GM18519 (cell line): ENCODE data around the gene KIT.
"Not testable (repeated sequence)": the region's sequence is repeated elsewhere in the genome, so short reads cannot be mapped to it uniquely, and the experiment has no call there.

Experiments
- ATAC-seq: cut with Tn5 transposase; IDR thresholded peaks from one replicate; pipeline ENCODE4 v1.9.1; 2021; ENCODE audit warnings: mild to moderate bottlenecking, moderate library complexity; ENCODE audit not compliant: unreplicated experiment, low FRiP score

KIT gene

DNA sequence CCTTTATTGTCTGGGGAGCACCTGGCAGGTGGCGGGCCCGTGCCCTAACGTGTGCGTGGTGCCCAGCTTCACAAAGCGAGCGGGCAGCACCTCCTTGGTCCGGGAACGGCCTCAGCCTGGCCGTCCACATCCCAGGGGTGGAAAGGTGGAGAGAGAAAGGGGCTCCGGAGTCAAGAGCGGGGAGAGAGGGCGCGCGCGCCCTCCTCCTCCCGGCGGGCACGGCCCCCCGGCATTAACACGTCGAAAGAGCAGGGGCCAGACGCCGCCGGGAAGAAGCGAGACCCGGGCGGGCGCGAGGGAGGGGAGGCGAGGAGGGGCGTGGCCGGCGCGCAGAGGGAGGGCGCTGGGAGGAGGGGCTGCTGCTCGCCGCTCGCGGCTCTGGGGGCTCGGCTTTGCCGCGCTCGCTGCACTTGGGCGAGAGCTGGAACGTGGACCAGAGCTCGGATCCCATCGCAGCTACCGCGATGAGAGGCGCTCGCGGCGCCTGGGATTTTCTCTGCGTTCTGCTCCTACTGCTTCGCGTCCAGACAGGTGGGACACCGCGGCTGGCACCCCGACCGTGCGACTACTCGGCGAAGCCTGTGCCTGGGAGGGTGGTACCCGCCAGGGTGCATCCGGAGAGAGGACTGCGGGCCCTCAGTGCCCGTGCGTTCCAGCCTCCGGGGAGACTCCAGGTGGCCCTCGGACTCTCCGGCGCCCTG is at the start of gene KIT:
KIT (plus strand) TSS at position 407 of the 701 bp plus-strand sequence; CDS start at position 465, 58 bp downstream.
- no peak for ATAC-seq

- ATAC-seq, result no peak
Measured at GRCh38 chr4:54609310-54609709, 48.4 kb upstream of the KIT start.

DNA sequence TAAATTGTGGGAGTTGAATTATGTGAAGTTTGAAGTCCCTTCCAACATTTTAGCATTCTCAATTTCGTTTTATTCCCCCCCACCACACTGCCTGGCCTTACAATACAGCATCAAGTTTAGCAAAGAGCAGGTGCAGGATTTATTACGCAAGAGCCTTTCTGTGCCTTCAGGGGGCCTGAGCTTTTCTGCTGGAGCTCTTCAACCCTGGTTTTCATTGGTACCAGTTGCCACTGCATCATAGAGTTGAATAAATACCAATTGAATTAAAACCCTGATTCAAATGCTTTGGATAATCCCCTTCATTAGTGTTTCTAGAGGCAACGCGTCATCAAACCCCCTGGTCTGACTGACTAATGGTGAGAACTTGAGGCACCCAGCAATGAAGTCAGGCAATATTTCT is 43.6 kb upstream of the KIT start:
- no peak for ATAC-seq

- ATAC-seq, result no peak
Measured at GRCh38 chr4:54620773-54621172, 37.0 kb upstream of the KIT start.

DNA sequence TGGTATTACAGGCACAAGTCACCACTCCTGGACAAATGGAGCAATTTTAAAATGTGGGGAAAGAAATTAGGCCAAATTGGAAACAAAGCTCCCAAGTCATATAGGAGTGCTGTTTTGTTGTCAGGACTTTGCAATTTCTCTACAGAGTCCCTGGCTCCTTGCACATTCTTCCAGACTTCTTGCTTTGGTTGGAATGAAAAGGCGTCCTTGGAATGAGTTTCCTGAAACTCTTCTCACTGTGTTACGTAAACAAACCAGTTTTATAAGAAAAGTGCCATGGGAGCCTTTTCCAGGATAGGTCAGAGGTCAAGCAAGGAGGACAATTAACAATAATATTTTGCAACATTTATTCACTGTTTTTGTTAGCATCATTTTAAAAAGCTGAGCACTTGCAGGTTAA is 32.4 kb upstream of the KIT start:
- no peak for ATAC-seq

DNA sequence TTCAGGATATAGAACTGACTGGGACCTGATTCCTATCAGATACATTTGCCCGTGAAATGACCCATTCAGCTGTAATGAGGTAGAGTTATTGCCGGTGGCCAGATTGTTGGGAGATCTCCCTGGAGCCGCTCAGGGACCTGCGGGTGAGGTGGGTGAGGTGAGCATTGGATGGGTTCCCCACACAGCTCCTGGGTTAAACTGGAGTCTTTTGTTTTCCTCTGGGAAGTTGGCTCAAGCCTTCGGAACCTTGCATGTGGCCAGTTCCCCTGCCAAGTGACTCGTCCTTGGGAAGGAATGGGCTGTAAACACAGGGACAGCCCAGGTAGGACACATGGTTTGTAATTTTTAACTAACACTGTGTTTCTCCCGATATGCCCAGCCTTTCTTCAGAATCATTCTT is 31.6 kb upstream of the KIT start:
- ATAC-seq, result no peak

- ATAC-seq, result no peak
Measured at GRCh38 chr4:54632537-54632936, 25.2 kb upstream of the KIT start.

DNA sequence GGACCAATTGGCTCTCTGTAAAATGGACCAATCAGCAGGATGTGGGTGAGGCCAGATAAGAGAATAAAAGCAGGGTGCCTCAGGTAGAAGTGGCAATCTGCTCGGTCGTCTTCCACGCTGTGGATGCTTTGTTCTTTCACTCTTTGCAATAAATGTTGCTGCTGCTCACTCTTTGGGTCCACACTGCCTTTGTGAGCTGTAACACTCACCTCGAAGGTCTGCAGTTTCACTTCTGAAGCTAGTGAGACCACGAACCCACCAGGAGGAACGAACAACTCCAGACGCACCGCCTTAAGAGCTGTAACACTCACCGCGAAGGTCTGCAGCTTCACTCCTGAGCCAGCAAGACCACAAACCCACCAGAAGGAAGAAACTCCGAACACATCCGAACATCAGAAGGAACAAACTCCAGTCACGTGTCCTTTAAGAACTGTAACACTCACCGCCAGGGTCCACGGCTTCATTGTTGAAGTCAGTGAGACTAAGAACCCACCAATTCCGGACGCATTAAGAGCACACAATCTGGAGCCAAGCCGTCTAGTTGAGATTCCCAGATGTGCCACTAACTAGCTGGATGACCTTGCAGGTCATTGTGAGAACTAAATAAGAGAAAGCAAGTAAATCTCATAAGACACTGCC is 24.5 kb upstream of the KIT start:
- not testable (repeated sequence) for ATAC-seq

GRCh38 chr4:54635318-54635717 is 22.4 kb upstream of the KIT start:
- no peak for ATAC-seq

DNA sequence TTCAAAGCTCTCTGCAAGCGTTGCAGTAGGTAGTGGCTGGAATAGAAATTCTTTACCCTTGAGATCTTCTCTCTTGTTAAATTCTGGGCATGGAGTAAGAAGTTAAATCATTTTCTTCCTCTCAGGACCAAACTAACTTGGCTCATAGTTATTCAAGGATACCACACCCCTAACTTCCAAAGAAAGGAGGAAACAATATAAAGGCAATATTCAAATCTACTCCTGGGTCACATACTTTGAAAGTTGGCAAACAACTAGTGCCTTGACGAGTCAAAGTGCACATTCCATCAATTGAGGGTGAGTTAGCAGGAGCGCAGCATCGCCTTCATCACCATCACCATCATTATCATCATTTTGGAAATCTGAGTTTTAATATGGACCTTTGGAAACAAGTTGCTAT is 20.4 kb upstream of the KIT start:
- ATAC-seq, result no peak

GRCh38 chr4:54641101-54641500 is 16.7 kb upstream of the KIT start:
- not testable (repeated sequence) for ATAC-seq

DNA sequence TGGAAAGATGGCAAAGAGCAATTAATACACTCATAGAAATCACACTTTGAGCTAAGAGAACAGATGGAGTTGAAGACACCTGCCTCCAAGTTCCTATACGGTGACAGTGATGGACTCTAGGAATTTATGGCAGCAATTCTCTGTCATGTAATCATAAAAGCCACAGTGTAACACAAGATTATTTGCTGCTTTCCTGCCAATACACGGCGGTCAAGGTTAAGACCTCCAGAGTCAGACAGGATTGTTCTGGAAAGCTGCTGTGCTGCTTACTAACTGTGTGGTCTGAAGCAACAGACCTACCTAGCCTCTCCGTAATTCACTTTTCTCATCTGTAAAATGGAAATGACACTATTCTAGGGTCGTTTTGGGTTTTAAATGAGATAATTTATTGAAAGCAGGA is 14.6 kb upstream of the KIT start:
- no peak for ATAC-seq

DNA sequence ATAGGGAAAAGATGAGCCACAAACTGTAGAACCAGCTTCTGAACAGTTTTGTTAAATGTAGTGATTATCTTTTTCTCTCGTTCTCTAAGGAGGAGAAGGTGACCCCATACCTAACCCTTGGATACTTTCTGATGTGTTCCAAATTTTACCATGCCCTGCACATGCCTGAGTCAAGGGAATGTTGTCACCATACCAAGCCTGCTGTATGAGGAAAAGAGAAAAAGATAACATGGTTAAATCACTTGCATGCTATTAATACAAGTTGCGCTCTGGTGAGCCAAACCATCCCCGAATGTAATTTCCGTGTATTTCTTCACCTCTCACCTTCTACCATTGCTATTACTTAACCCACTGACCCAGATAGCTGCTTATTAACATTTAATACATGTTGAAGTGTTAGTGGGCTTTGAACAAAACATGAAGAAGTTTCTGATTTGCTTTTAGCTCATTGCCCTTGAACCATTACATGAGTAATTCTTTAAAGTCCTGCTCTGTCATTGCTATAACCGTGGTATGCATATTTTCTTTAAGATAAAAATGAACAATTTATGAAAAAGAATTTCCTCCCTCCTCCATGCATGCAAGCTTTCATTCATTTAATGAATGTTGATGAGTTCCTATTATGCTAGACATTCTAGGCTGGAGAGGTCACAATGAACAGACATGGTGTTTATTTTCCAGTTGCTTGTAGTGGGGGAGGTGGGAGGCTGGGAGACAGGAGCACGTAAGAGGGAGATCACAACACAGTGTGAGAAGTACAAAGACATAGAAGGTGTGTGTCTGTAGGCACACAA is 13.6 kb upstream of the KIT start:
- ATAC-seq, result no peak

DNA sequence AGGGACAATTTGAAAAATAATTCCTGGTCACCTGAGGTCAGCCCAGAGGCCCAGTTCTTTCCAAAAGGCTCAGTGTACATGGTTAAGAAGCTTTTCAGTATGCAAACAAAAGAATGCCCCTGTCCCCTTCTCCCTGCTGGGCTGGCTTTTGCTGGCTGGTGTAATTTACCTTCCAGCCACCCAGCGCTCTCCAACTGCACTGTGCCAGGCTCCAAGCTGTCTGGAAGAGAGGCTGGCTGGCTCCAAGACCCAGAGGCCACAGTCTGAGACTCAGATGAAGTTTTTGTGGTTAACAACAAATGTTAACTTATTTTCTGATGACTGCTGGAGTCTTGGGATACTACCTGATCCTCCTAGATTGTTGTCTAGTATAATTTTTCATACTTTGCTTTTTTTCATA is 11.9 kb upstream of the KIT start:
- no peak for ATAC-seq

DNA sequence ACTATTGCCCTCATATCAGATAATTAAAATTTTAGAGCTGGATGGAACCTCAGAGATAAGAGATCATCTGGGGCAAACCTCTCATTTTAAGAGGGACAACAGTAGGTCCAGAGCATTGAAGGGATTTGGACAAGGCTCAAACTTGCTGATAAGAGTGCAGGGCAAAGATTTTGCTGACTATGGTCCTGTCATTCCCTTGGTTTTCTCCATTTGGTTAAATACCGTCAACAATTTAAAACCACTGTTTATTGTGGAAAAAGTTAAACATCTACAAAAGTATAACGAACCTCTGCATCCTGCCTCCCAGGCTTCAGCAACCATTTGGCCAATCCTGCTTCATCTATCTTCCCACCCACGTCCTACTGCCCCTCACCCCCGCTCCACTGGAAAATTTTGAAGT is 10.7 kb upstream of the KIT start:
- no peak for ATAC-seq

GRCh38 chr4:54651050-54651449 is 6.7 kb upstream of the KIT start:
- ATAC-seq, result no peak

GRCh38 chr4:54654753-54655152 is 3.0 kb upstream of the KIT start:
- ATAC-seq, result no peak

DNA sequence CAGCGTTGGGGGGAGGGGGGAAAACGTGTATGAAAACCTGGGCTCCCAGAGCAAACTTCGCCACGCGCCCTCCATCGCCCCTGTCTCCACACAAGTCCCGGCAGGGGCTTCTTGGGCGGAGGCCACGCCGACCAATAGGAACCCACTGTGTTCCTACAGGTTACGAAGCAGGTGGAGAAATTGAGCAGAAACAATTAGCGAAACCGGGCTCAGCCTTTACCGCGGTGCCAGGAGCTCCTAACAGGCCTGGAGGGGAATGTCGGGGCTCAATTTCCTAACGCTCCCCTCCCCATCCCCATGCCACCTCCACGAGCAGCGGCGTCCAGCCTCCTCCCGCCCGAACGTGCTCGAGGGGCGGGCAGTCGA is 589 bp upstream of the KIT start:
- ATAC-seq, result no peak

GRCh38 chr4:54658252-54659093 is 716 bp downstream of the KIT start:
- no peak for ATAC-seq

DNA sequence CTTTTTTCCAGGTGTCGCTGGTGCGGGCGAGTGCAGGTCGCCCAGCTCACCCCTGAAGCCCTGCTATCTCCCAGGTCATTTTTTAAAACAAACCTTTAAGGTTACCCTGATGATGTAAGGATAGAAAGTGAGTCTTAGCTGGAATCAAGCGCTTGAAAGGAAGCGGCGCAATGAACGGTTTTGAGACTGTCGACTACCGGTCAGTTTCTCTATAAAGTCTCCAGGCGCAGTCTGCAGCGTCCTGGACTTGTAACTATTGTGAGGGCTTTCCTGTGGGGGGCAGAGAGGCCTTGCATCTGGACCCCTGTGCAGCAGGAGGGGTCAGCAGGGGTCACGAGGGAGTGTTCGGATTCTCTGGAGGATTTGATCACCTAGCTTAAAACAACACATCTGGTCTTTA is 1.6 kb downstream of the KIT start:
- ATAC-seq, result no peak
